HG03558 (cell line): ENCODE data around the gene ARHGEF28.

Experiments
- ATAC-seq: cut with Tn5 transposase; IDR thresholded peaks from one replicate; pipeline ENCODE4 v1.9.1; 2021; ENCODE audit warnings: moderate number of reproducible peaks; ENCODE audit not compliant: unreplicated experiment; ENCODE audit errors: extremely low read depth

ARHGEF28 gene

DNA sequence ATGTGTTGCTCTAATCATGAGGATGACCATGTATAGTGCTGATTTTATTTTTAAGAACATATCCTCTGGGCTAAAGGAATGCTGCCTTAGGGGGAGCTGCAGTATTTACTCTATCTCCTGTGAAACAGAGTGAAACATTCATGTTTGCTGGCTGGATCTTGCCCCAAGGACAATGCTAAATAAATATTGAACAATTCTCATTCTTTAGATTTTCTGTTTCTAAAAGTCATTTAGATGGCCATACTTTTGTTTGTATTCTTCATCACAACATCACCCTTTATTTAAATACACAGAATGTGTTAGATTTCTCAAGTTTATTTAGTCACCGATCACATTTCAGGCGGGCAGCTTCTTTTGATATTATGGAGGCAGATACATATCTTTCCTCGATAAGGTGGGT is 103.3 kb downstream of the ARHGEF28 start:
- no peak for ATAC-seq

DNA sequence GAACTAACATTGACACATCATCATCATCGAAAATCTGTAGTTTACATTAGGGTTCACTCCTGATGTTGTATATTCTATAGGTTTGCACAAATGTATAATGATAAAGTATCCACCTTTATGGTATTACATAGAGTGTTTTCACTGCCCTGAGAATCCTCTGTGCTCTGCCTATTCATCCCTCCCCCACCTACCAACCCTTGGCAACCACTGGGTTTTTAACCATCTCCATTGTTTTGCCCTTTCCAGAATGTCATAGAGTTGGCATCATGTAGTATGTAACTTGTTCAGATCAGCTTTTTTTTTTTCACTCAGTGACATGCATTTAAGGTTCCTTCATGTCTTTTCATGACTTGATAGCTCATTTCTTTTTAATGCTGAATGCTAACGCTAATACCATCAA is 106.0 kb downstream of the ARHGEF28 start:
- ATAC-seq, result no peak

DNA sequence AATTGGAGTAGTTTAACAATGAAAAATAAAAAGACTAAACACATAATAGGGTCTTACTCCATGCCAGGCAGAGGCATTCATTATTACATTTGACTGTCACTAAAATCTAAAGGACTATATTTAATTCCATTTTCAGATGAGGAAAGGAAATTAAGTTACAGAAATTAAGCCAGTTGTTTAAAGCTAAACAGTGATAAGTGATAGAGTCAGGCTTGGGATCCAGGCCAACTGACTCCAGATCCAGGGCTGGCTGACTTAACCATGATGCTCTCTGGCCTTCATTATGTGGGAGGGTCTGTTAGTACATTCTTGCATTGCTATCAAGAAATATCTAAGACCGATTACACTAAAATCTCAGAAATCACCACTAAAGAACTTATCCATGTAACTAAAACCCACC is 107.2 kb downstream of the ARHGEF28 start:
- no peak for ATAC-seq

DNA sequence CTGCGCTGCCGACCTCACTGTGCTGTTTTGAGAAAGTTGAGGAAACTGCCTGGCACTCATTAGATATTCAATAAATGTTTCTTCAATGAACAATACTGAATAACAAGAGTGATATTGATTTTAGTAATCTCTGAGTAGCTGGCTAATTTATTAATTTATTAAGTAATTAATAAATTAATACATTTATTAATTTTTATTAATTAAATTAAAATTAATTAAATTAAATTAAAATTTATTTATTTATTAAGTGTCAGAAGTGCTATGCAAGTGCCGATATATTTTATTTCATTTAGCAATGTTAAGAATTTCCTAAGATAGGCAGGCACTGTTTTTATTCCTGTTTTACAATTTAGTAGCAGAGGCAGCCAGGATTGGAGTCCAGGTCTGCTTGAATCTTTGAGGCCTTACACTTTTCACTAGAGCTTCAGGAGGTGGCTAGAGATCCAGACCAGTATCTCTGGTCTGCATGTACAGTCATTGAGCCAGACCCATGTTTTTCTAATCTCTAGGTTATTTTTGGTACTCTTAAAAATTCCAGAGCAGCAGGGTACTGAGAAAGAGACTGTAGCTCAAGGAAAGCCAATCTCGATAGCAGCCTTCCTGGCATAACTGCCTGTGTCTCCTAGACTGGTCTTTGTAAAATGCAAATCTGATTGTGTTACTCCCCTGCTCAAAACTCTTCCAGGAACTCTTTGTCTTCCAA is 109.2 kb downstream of the ARHGEF28 start:
- ATAC-seq, result no peak

DNA sequence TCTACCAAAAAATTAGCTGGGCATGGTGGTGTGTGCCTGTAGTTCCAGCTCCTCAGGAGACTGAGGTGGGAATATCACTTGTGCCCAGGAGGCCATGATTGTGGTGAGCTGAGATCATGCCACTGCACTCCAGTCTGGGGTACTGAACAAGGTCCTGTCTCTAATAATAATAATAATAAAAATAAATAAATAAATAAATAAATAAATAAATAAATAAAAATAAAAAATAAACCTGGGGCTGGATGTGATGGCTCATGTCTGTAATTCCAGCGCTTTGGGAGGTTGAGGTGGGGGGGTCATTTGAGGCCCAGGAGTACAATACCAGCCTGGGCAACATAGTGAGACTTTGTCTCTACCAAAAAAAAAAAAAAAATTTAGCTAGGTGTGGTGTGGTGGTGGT is 113.7 kb downstream of the ARHGEF28 start:
- no peak for ATAC-seq

DNA sequence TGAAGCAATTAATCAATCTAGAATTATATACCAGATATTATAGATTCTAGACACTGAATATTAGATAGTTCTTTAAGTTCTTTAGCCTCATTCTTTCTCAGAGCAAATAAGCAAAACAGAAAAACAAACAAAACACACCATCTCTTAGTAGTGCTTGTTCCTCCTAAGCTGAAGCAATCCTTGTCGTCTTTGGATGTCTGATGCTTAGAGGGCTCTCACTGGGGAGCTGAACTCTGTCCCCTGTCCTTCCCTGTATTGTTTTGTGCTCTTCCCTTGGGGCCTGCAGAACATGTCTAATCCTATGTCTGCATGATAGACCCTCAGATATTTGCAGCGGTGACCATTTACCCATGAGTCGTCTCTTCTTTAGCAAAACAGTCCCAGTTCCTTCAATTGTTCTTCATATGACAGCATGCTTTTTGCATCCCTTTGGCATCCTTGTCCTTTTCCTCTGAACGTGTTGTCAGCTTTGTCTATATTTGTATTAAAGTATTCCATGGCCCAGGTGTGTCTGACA is 114.3 kb downstream of the ARHGEF28 start:
- ATAC-seq, result no peak

DNA sequence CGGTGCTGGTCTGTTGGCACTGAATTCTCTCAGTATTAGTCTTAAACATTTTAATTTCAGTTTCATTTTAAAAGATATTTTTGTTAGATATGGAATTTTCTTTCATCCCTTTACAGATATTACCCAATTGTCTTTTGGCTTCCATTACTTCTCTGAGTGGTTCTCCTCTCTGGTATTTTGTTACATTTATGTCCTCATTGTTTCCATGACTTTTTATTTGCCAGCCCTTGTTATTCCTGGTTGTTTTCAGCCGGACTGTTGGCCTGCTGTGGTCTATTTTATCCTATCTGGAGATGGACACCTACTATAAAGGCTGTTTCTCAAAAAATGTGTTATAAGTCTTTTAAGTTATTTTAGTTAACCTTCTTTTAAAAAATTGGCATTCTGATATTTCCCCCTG is 117.2 kb downstream of the ARHGEF28 start:
- no peak for ATAC-seq

DNA sequence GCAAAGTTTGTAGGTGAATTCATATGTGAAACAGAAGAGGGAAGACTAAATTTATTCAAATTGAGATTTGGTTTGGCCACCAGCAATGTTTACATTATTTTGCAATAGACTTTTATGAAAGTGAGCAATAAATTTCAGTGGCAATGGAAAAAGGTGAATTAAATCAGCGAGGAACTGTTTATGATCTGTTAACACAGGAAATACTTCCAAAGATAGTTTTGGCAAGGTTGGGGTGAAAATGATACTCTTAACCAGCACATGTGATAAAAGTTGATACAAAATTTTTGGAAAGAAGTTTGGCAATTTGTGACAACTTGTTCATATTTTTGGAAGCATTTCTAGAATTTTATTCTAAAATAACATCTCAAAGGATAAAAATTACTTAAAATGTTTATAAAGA is 119.8 kb downstream of the ARHGEF28 start:
- ATAC-seq, result no peak

DNA sequence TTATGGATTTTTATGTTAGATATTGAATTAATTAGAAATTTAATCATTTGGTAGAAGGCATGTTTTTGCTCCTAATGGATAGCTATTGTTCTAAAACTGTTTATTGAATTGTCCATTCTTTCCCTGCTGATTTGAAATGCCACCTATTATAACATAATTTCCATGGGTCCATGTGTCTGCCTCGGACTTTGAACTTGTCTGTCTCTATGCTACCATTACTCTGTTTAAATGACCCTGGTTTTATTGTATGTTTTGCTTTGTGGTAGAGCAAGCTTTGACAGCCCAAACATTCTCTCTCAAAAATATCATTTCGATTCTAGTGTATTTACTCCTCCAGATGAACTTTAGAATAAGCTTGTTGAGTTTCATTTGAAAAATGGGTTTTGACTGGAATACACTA is 120.6 kb downstream of the ARHGEF28 start:
- ATAC-seq, result no peak

DNA sequence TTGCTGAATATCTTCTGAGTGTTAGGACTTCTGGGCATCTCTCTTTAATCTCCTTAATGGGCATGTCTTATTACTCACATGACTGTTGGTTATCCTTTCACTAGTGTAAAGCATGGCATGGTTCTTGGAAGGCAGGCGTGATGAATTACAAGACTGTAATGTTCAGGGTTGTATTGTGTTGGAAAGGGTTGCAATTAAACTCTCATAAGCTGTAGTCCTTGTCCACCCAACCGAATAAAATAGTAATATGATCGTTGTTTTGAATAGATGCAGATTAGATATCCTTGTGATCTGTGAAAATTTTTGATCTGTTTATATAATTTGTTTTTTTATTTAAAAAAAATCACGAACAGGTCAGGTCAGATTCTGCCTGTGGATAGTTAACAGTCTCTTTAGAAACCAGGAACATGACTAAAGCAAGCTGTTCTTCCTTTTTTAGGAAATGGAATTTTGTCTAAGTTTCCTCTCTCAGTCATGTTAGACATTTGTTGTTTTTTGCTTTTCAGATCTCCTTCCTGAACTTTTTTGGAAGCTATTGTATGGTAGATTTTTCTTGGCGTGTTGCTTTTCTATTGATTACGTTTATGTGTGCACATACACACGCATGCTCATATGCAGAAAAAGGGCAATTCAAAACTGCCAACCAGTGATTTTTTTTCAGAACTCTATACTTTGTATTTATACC is 121.8 kb downstream of the ARHGEF28 start:
- no peak for ATAC-seq

DNA sequence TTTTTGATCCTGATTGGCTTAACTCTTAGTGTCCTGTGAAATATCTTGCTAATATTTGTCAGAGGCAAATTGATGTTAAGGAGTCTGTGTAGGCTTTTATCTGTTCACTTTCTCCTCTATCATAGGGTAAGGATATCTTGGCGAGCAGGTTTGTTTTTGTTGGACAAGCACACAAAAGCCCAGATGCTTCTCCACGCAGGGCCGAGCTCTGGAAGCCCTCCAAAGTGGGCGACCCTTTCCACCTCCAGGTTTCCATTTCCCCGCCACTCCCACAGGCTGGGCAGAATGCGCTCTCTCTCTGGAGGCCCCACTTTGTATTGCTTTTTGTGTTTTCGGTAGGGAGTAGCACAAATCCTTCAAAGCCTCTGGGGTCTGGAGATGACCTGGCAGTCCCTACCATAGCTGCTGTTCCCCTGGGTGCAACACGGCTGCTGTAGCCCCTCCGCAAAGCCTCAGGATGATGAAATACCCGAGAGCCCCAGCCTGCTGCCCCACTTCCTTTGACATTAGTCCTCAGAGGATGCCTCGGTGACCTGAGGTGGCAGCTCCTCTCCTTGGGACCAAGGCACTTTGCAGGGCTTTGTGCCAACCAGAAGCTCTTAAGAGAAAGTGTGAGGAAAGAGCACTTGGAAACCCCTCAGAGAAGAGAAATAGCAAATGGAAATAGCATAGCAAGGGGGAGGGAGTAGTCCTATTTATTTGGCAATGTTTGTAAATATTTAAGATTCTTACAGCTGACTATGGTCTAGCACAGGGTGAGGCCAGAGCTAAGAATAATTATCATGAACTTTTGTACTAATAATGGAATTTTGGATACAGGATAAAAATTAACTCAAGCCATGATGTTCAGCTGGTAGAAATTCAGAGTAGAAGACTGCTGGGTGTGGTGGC is 122.8 kb downstream of the ARHGEF28 start:
- ATAC-seq, result no peak

DNA sequence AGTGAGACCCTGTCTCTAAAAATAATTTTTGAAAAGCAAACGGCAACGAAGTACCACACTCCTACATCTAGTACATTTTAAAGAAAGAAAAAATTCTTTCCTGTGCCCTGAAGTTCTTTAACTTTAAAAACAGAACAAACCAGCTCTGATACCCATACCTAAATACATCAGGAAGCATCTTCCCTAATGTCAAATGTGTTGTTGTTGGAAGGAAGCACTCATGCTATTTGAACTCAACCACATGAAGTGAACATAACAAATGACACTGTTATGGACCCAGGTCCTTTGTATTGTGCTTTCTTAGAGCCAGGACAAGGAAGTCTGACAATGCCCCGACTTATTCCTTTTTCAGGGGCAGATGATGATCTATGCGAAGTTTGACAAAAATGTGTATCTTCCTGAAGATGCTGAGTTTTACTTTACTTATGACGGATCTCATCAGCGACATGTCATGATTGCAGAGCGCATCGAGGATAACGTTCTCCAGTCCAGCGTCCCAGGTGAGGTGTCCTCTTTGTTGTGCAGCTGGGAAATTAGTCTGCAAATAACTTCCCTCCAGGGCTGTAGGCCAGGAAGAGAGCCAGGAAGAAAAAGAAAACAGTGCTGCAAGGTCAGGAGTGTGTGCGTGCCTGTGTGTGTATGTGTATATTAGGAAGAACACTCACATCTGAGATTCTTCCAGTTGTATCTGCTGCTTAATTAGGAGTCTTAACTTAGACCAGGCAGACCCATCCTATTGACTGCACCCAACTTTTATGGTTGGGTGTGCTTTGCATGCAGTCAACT is 123.7 kb downstream of the ARHGEF28 start:
- no peak for ATAC-seq

DNA sequence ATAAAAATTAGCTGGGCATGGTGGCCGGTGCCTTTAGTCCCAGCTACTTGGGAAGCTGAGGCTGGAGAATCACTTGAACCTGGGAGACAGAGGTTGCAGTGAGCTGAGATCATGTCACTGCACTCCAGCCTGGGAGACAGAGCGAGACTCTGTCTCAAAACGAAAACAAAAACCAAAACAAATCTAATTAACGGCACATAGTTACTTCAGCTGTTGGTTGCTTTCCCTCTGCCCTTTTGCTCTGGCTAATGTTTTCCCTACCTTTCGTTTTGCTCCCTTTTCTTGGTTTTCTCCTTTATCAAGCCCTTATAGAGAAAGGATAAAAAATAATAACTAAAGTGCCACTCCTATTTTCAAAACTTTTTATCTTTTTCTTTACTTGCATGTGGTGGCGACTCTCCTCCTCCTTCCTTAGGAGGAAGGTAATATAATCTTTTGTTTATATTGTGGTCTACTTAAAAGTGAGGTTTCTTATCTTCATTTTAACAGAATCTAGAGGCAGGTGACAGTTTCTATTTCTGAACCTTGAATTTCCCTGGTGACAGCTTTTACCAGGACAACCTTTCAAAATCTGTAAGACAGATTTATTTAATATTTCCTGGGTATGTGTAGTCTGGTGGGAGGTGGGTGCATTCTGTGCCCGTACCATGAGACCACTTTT is 125.4 kb downstream of the ARHGEF28 start:
- ATAC-seq, result no peak

DNA sequence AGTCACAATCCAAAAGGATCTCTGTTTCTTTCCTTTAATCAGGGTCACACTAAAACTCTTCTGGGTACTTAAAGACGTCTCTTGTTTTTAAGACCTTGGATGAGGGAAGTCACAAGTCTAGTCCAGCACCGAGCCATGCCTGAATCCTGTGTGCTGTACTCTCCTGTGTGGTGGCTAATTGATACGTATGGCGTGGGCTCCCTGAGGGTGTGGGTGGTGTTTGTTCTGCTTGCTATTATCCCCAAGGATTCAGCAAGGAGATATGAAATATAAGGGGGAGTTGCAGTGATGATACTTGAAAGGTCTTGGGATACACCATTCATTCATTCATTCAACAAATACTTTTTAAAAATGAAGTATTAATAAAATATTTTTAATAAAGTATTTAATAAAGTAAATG is 128.3 kb downstream of the ARHGEF28 start:
- no peak for ATAC-seq

DNA sequence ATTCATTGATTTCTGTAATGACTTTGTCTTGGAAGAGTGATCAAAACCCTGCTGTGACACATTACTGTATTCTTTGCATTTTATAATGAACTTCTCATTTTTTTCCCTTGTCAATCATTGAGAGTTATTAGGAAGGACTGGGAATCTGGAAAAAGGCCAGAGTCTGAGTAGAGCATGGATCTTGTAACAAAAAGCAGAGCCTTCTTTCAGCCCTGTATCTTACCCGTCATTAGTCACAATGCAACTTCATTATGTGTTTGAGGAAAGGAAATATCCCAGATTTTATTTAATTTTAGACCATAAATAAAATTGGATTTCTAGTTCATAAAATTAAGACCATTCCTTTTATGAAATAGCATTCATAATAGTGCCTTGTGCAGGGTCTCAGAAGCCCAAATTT is 131.4 kb downstream of the ARHGEF28 start:
- ATAC-seq, result no peak

DNA sequence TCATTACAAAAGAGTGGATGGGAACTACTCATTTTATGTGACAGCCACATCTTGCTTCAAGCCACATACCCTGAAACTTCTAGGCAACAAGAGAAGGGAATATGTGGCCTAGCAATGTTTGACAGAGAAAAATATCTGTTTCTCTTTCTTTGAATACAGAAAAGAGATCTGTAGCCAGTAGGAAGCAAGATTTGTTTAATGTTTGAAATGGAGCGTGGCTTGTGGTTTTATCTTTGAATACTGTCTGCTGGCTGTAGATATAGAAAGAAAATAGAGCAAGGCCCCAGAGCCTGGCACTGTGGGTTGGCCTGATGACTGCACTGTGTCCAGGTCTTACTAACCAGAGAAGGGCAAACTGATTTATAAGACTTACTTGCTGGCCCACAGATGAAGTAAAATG is 133.8 kb downstream of the ARHGEF28 start:
- no peak for ATAC-seq

DNA sequence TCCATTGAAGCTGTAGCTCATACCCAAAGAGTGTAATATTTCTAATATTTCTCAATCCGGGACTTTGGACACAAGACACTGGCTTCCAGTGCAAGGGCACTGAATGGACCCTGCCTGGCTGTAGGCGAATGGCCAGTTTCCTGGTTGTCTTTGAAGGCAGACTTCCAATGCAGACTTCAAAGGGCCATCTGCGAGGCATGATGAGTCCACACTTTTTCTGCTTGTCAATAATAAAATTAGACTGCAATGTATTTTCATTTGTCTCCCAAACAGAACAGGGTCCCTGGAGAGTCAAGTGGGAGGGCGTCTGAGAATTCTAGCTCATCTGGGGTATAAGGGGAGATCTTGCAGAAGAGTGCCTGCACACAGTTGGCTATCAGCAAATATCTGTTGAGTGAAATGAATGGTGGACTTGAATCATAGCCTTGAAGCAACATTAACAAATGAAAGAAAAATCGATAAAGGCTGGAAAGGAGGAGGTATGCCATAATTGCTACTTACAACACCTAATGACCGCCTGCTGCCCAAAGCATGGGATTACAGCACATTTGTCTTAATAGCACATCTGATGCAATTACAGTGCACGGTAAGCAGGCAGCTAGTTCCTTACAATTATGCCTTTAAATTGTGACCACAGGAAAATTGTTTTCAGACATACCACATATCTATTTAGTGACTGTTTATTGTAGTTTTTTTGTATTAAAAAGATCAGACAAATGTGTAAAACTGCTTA is 137.5 kb downstream of the ARHGEF28 start:
- ATAC-seq, result no peak

DNA sequence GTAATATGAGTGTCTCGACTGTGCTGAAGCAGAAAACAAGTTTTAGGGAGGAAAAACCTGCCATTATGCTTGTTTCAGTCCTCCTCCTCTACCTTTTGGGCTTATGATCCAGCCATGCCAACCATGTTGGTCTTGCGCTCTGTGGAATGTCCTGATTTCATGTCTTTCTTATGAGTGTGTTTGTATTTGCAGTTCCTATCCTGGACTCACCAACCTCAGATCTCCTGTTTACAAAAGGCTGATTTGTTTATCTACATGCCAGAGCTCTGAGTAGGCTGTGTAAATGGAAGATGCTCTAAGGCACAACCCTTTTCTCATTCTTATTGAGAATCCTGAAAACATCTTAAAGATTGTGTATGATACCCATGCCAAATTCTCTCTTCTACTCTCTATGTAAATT is 138.6 kb downstream of the ARHGEF28 start:
- no peak for ATAC-seq

DNA sequence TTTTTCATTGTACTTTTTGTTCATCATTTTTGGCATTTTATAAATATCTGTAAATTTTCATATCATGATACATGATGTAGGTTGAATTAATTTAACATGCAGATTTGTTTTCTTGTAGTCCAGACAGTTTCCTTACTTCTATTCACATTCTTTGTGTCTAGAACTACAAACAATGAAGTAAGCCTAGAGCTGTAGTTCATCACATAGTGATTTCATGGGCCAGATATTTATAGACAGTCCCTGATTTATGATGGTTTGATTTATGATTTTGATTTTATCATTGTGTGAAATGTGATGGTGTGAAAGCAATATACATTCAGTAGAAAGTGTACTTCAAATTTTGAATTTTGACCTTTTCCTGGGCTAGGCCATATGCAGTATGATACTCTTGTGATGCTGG is 139.0 kb downstream of the ARHGEF28 start:
- ATAC-seq, result no peak
